DMS 273 (cell line): ENCODE results near the gene RCBTB2.

Source experiments
- DNase-seq: peaks from one replicate; lab custom pipeline; 2025; ENCODE audit not compliant: unreplicated experiment; lab: John Stamatoyannopoulos, UW

The RCBTB2 gene

DNA sequence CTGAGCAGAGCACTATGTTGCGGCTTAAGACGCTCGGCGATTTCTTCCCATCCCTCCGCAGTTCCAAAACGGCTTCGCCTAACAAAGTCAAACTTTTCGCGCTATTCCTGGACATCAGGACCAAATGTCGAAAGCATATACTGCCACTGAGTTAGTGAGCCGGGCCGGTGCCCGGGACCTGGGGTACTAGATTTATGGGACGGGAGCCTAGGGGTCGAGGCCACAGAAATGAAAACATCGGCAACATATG is 699 bp downstream of the RCBTB2 start:
- peak; percentile 71 for DNase-seq

DNA sequence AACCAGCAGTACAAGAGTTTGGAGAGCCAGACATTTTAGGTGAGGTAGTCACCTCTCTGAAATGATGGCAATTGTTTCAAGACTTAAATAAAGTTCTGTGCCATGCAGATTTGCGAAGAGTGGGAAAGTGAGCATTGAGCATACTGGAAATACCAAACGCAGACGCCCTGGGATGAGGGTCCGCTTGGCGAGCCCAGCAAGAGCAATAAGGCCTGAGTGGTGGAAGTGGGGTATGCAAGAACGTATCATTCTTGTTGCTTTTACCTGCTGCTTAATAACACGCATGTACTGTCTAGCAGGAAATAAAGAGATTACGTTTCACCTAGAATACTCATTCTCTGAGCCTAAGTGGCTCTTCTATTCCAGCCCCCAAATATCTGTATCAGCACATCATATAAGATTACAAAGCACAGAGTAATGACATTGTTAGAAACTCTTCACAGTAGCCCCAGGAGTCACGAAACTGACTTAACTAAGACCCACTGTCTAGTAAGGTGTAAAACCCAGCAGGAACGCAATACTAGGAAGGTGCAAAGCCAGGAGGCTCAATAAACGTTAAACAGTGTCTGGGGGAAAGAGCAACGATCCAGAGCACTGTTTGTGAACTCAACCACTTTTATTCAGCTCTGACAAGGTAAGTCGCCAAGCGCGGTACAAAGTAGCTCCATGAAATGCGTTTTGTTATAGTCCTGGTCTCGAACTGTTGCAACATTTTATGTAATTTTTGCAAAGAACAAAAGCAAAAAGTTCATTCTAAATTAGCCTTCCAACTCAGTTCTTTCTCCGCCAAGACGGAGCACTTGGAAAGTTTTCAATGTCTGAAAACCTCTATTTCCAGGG is 1.2 kb downstream of the RCBTB2 start:
- peak; percentile 49 for DNase-seq

DNA sequence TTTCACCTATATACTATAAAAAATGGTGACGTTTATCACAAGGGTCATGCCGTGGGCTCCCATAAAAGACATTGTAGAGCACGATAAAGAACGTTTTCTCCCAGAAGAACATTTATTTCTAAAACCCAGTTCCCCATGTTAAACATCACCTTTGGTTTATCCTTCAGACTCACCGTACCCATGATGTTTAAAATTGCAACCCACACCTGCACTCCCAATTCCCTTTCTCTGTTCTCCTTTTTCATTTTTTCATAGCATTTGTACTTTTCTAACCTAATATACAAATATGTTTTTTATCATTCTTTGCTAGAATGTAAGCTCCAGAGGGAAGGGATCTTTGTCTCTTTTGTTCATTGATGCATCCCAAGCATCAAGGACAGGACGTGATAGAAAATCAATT is 2.0 kb downstream of the RCBTB2 start:
- DNase-seq, result no peak

- no peak for DNase-seq
These were observed 4.2 kb downstream of the RCBTB2 start for GRCh38 chr13:48528720-48529119.

- no peak for DNase-seq
These were observed 4.9 kb downstream of the RCBTB2 start for GRCh38 chr13:48527955-48528354.

GRCh38 chr13:48526286-48526685 is 6.6 kb downstream of the RCBTB2 start:
- no peak for DNase-seq

DNA sequence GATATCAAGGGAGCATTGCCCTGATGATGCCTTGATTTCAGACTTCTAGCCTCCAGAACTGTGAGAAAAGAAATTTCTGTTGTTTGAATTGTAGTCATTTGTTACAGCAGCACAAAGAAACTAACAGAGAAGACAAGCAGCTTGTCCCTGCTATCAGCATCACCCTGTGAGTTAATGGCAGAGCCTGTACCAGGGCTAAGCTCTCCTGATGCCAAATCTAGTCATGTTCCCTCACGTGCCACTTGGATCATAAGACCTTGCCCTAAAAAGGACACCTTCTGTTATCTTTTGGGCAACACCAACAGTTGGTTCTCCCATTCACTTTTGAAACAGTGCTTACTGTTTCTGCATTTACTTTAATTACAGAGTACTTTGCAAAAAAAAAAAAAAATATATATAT is 14.8 kb downstream of the RCBTB2 start:
- no peak for DNase-seq

DNA sequence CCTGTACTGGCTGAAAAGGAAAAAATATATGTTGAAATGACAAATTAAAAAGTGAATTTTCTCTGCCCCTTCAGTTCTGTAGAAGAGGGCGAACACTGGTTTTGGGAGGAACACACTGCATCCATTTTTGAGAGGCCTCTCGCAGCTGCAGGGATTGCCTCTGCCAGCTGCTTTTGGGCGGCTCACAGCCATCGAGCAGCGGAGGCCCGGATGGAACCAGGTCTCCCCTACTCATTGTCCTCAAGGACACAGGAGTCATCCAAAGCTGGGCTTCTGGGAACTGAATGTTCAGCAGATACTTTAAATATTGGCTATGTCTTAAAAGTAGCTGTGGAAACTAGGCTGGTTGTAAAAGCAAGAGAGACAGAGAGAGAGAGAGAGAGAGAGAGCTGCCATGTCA is 17.1 kb downstream of the RCBTB2 start:
- no peak for DNase-seq

DNA sequence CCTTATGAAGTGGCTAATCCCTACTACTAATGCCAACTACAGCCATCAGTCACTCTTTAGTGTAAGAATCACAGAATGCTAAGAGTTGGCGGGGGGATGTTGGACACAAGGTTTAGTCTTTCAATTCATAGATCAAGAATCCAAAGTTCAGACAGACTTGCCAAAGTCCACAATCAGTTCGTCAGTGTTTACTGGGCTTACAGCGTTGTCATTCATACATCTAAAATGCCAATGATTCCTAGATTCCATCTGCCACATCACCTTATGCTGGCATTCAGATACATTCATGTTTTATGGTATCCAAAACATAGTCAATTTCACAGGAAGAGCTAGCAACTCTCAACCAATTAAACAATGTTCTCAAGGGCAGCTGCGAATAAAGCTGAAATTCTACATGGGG is 18.1 kb downstream of the RCBTB2 start:
- DNase-seq, result no peak

DNA sequence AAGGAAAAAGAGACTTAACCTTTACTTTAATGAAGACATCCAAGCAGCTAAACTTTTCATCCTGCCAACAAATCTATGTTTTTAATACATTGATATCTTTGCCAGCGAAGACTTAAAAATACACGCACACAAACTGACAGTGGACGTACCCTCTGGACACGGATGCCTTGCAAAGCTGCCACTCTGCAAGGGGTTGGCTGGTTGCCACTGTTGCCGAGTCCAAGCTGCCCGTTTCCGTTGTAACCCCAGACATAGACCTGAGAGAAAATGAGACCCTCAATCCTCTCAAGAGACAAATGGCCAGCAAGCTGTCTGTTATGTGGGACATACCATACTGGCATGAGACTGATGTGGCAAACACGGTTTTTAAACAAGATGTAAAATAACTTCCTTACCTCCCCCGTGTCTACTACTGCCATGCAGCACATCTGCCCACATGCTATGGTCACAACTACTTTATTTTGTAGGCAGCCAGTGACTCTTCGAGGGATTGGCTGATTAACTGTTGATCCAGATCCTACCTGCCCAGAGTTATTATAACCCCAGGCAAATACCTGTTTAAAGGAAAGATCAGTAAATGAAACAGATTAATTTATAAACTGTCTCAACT is 21.2 kb downstream of the RCBTB2 start:
- DNase-seq, result no peak

DNA sequence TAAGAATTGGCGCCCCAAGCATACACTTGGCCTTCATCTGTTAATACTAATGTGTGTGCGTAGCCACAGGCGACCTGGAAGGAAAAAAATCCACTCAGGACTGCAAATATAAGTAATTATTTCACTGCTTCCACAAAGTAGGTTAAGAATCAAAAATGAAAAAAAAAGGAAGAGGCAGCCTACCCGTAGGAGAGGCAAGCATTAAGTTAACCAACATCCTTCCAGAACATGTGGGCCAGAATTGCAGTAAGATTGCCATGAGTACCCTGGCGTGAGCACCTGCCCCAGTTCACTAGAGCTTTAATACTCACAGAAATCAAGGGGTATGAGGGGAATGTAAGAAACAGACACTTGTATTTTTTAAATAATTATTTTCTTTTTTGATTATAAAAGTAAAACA is 22.2 kb downstream of the RCBTB2 start:
- no peak for DNase-seq

DNA sequence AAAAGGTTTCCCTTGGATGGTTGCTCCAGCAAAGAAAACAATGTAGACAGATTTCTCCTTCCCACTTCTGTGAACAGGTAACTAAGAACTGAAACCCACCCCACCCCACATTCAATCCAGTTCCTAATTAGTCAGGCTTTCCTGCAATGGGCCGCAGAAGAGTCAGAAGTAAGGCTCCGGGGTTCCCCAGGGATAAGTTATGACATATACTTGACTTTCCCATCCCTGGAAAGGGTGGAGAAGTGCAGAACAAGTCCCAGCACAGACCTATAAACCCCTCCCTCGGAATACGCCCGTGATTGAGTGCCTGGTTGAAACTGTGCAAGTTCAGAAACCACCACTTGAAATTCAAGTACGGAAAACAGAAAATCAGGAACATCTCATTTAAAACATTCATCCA is 24.9 kb downstream of the RCBTB2 start:
- no peak for DNase-seq

GRCh38 chr13:48507021-48507420 is 25.9 kb downstream of the RCBTB2 start:
- no peak for DNase-seq

DNA sequence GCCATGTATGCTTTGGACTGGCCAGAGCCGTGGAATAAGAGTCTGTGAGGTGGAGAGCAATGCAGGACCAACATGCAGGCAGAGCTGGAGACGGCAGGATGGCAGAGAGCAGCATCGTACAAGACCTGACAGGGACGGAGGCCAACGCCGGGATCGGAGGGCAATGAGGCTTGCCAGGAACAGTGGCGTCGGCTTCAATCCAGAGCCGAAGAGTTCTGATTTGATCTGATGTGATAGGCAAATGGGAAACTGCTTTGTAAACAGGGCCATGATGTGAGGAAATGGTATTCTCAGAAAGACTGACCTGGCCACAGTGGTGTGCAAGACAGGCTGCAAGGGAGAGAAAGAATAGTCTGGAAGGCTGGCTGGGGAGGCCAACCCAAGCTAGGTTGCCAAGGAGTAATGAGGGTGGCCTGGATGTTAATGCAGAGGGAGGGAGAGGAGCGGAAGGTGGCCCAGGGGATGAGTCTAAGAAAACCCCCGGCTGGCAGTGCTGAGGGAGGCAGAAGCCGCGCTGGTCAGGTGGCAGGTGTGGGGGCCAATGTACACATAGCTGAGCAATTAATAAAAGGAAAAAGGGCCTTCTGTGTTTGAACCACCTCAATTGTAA is 26.7 kb downstream of the RCBTB2 start:
- DNase-seq, result no peak

DNA sequence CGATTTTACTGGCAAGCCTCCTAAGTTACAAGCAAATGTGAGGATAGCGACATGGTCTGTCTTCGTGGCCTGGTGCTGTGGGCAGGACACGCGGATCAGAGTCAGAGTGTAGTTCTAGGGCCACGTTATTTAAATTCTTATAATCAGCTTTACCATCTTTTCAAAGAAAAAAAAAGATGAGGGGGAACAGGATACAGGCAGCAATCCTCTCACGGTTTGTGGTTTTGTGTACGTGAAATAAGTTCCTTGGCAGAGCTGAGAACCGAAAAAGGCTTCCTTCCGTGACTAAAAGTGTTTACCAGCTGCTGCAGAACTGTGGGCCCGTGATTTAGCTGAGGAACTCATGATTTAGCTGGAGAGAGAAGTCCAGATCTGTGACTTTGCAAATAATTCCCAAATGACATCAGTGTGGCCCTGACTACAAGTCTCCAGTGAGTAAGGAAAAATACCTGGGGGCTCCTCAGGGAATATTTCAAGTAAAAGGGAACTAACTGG is 27.2 kb downstream of the RCBTB2 start:
- DNase-seq, result no peak

GRCh38 chr13:48505012-48505411 is 27.9 kb downstream of the RCBTB2 start:
- no peak for DNase-seq

DNA sequence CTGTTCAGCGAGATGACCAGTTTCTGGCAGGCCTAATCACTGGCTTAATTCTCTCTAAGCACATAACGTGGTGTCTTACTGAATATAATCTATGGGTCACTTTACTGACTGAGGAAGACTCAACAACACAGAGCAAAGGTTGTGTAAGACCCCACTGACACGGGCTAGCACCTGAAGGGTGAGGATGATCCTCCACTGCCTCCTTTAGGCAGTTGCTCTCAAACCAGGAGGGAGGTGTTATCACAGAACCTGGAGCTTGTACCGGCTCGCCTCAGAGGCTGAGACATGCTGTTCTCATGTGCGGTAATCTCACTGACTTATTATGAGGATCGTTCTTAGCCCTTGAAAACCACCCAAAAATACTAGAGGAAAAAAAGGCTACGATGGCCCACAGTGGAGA is 28.3 kb downstream of the RCBTB2 start:
- no peak for DNase-seq

GRCh38 chr13:48502601-48503319 is 30.1 kb downstream of the RCBTB2 start:
- no peak for DNase-seq

DNA sequence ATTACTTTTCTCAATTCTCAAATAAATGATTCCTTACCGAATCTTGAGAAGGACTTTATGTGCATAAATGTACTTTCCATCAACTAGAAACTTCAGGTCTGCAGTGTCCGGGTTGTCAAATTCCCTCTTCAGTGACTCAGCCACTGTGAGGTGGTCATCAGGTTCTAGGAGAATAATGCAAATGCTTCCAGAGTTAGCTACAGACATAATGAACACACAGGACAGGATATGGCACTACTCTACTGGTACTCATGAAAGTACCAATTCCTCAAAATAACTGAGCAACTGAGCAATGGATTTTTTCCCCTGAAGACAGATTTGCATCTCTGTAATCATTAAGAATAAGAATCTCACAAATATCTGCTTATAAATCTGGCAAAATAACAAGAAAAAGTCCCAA is 31.2 kb downstream of the RCBTB2 start:
- no peak for DNase-seq

DNA sequence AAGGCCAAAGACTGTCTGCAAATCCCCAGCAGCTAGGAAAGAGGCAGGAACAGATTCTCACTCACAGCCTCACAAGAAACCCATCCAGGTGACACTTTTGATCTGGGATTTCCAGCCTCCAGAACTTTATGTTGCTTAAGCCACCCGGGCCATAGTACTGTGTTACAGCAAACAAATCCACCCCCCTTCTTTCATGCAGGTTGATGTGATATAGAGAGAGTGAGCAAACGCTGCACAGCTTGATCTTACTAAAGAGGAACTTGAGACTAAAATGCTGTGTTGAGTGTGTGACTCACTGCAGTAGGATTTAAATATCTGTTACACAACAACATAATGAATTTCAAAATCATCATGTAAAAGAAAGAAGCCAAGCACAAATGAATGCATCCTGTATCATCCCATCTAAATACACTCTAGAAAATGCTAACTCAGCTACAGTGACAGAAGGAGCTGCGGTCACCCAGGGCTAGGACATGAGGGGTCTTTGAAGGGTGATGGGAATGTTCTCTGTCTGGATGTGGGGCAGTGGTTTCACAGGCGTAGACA is 32.2 kb downstream of the RCBTB2 start:
- DNase-seq, result no peak

GRCh38 chr13:48497669-48498068 is 35.2 kb downstream of the RCBTB2 start:
- no peak for DNase-seq
